Mammary epithelial cell (primary cell): Measurements from ENCODE around the gene RDH8.

ENCODE experiments used
- EZH2 ChIP-seq: IDR thresholded peaks from 2 replicates; pipeline ENCODE4 v1.6.1; 2012; ENCODE audit warnings: low read length, inconsistent platforms, borderline replicate concordance
- TF ChIP-seq, protein P1 (sequence below), 2 donors: IDR thresholded peaks in 1 of 2; conservative IDR thresholded peaks in 1 of 2; 2 replicates each; pipeline ENCODE4 v1.5.1; 2011 to 2012; ENCODE audit warnings: inconsistent platforms in 2 of 2, low read length in 2 of 2, mild to moderate bottlenecking in 2 of 2, control low read depth in 1 of 2, low read depth in 1 of 2; ENCODE audit not compliant: insufficient read depth in 1 of 2; ENCODE audit errors: extremely low read depth in 1 of 2

- no peak for TF ChIP-seq EZH2
- TF ChIP-seq, protein P1, sequence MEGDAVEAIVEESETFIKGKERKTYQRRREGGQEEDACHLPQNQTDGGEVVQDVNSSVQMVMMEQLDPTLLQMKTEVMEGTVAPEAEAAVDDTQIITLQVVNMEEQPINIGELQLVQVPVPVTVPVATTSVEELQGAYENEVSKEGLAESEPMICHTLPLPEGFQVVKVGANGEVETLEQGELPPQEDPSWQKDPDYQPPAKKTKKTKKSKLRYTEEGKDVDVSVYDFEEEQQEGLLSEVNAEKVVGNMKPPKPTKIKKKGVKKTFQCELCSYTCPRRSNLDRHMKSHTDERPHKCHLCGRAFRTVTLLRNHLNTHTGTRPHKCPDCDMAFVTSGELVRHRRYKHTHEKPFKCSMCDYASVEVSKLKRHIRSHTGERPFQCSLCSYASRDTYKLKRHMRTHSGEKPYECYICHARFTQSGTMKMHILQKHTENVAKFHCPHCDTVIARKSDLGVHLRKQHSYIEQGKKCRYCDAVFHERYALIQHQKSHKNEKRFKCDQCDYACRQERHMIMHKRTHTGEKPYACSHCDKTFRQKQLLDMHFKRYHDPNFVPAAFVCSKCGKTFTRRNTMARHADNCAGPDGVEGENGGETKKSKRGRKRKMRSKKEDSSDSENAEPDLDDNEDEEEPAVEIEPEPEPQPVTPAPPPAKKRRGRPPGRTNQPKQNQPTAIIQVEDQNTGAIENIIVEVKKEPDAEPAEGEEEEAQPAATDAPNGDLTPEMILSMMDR (conservative IDR thresholded peaks at IDR 0.05 in 1 of 2, IDR thresholded peaks at IDR 0.05 in 1 of 2; ENCODE audit: extremely low read depth in 1 of 2, insufficient read depth in 1 of 2, low read depth in 1 of 2, low read length in 2 of 2): no peak
Observed at GRCh38 chr19:9981406-9982260, 31.6 kb upstream of the RDH8 start.
